GM12873 (cell line): ENCODE data around the gene NTM.

Experiments used
- TF ChIP-seq, protein P1 (sequence below): IDR thresholded peaks from 2 replicates; pipeline ENCODE4 v1.5.1; 2012; ENCODE audit warnings: low read depth, mild to moderate bottlenecking, moderate library complexity, low read length, control low read depth; ENCODE audit not compliant: insufficient read depth; ENCODE audit errors: missing control alignments

Gene NTM

DNA sequence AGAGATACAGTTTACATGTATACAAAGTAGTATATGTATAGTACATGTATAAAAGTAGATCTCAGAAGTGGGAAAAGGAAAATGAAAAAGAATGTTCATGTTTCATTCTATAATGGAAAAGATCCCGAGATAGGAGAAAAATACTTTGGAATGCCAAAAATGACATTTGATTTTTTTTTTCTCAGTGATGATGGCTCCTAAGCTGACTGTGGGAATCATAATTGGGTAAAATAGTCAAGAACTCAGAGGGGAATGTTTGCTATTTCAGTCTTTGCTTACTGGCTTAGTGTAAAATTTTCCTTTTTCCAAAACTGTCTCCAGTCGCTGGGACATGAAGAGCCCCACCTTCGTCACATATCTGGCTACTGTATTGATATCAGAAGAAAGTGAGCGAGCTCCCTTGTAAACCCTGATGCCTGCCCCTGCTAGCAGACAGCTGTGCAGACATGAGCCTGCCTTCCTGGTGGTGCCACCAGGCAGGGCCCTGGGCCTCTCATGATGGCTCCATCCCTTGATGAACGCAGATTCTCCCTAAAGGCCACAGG, 944.6 kb downstream of the NTM start:
- TF ChIP-seq, protein P1, sequence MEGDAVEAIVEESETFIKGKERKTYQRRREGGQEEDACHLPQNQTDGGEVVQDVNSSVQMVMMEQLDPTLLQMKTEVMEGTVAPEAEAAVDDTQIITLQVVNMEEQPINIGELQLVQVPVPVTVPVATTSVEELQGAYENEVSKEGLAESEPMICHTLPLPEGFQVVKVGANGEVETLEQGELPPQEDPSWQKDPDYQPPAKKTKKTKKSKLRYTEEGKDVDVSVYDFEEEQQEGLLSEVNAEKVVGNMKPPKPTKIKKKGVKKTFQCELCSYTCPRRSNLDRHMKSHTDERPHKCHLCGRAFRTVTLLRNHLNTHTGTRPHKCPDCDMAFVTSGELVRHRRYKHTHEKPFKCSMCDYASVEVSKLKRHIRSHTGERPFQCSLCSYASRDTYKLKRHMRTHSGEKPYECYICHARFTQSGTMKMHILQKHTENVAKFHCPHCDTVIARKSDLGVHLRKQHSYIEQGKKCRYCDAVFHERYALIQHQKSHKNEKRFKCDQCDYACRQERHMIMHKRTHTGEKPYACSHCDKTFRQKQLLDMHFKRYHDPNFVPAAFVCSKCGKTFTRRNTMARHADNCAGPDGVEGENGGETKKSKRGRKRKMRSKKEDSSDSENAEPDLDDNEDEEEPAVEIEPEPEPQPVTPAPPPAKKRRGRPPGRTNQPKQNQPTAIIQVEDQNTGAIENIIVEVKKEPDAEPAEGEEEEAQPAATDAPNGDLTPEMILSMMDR: no peak

DNA sequence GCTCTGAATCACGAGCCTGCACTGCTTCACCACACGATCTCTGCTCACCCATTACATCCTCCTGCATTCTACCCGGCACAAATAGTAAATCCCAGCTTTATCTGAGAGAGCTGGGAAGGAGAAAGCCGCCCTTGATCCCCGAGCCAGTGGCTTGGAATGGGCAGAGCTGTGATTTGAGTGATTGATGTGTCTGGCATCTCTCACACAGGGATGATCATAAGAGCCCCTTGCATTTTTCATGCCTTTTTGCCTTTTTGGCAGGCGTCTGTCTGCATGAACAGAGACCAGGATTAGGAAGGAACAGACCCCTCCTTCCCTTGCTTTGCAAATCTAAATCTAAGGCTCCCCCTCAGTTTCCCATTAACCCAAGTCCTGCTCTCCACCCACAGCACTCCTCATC, 945.3 kb downstream of the NTM start:
- TF ChIP-seq, protein P1: no peak

DNA sequence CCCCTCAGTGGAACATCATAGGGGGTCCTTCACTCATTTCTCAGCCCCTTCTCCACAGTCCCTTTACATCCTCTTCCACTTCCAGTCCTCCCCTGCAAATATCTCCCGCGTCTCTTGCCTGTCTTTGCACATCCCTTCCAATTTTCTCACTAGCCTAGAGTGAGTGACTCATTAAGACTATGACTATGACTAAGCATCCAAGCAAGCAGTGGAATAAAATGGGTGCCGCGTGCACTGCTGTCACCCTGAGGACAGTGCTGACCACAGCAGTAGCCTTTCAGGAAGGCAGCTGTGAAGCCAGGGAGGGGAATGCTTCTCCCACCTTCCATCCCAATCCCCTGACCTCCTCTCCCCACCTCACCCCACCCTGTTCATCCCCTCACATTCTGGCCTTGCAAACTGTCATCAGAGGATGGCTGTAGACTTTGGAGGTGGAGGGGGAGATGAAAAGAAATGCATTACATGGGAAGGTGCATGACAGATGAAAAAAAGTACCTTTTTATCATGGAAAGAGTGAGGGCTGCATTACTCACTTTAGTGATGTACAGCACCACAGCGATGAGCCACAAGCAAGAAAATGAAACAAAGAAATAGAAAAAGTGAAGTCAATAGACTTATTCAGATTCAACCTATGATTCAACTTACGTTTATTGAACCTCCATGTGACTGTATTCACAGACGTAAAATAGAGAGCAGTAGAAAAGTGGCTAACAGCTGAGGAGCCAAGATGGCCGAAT, 948.2 kb downstream of the NTM start:
- TF ChIP-seq, protein P1: no peak

DNA sequence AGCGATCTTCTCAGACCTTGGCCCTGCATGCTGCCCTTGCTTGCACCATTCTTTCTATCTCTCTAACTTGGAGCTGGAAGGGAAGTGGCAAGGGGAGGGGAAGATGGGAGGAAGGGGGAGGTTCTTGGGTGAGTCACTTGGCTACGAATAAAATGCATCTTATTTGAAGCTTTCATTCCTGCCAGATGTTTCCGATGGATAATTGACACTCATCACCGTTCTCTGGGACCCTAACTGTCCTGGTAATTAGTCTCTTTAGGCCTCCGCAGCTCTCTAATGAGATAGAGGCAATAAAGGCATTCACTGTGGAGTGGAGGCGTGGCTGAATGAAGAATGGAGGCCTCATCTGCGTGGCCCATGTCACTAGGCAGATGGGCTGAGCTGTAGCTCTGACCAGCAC, 960.1 kb downstream of the NTM start:
- TF ChIP-seq, protein P1: no peak

DNA sequence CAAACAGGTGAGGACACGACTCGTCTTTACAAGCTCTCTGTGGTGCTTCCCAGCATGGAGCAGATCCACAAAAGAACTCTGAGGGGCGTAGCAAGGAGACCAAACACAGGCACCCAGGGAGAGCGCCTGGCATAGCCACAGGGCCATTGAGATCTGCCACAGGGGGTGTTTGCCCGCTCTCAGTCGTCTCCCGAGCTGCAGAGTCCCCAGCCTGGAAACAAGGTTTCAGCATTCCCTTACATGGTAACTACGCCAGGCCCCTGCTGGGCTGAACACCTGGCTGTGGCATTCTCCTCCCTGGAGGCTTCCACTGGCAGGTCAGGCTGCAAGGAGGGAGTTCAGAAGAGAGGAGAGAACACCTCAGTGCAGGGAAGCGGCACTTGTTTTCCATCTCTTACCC, 962.1 kb downstream of the NTM start:
- TF ChIP-seq, protein P1: no peak

DNA sequence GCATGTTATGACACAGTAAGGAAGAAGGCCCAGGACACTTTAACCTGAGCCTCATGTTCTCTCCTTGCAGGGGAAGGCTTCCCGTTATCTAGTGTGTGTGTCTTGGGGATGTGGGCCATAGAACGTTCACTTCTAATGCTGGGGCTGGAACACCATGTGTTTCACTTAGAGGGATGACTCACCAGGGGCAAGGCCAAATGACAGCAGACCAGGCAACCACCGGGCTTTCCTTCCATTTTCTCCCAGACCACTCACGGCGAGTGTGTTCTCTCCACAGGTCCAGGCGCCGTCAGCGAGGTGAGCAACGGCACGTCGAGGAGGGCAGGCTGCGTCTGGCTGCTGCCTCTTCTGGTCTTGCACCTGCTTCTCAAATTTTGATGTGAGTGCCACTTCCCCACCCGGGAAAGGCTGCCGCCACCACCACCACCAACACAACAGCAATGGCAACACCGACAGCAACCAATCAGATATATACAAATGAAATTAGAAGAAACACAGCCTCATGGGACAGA, 964.4 kb downstream of the NTM start:
- TF ChIP-seq, protein P1: no peak

DNA sequence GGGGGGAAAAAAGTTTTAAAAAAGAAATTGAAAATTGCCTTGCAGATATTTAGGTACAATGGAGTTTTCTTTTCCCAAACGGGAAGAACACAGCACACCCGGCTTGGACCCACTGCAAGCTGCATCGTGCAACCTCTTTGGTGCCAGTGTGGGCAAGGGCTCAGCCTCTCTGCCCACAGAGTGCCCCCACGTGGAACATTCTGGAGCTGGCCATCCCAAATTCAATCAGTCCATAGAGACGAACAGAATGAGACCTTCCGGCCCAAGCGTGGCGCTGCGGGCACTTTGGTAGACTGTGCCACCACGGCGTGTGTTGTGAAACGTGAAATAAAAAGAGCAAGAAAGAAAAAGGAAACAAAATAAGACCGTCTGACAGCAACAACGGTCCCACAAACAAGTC, 964.9 kb downstream of the NTM start:
- TF ChIP-seq, protein P1: no peak
